CD4-positive, alpha-beta memory T cell (primary cell): Measurements from ENCODE around the gene ATP2C2. TPM values are rescaled to one million over a fixed set of nuclear protein-coding genes. Genes with fewer than 3 reads are reported as not detected.

Experiments
- CTCF ChIA-PET: fragments of 350-600 bp; sonication (Branson Sonifier 250); formaldehyde crosslinking; loops from one replicate; lab custom pipeline; 2021; ENCODE audit warnings: inconsistent platforms; ENCODE audit not compliant: partially characterized antibody; lab: Charles Lee
- POLR2A ChIA-PET: fragments of 350-600 bp; sonication (Branson Sonifier 250); formaldehyde crosslinking; loops from one replicate; lab custom pipeline; 2021; ENCODE audit not compliant: partially characterized antibody; lab: Charles Lee
- DNase-seq, 5 donors: peaks; one replicate each; pipeline versions ENCODE4 v3.0.0 to v3.0.0-alpha.2; 2020 to 2022; ENCODE audit warnings: mixed read lengths in 1 of 5
- H3K27ac ChIP-seq: one replicate; pipeline ENCODE4 v1.7.0; 2013; ENCODE audit warnings: low read depth, low read length
- H3K27me3 ChIP-seq: 2 replicates; pipeline ENCODE4 v1.7.0; 2013; ENCODE audit warnings: mild to moderate bottlenecking, low read length, moderate library complexity; ENCODE audit not compliant: insufficient read depth
- H3K36me3 ChIP-seq: 2 replicates; pipeline ENCODE4 v1.7.0; 2013; ENCODE audit warnings: mild to moderate bottlenecking, low read length, moderate library complexity; ENCODE audit not compliant: insufficient read depth
- H3K4me1 ChIP-seq: 2 replicates; pipeline ENCODE4 v1.7.0; 2013; ENCODE audit warnings: mild to moderate bottlenecking, low read length, moderate library complexity; ENCODE audit not compliant: insufficient read depth
- H3K4me3 ChIP-seq, 2 donors: one replicate each; pipeline ENCODE4 v1.7.0; 2013; ENCODE audit warnings: low read length in 2 of 2, mild to moderate bottlenecking in 1 of 2
- H3K9me3 ChIP-seq, 2 donors: one replicate each; pipeline ENCODE4 v1.7.0; 2013; ENCODE audit warnings: low read length in 2 of 2, control low read depth in 1 of 2; ENCODE audit not compliant: control insufficient read depth in 1 of 2
- H3K27ac Mint-ChIP-seq, 7 donors: one replicate each; pipeline ENCODE4 v1.8.0; 2020 to 2021; ENCODE audit warnings: mixed read lengths in 7 of 7, mild to moderate bottlenecking in 6 of 7, inconsistent platforms in 3 of 7, moderate library complexity in 3 of 7
- H3K27me3 Mint-ChIP-seq, 2 donors: one replicate each; pipeline ENCODE4 v1.8.0; 2020 to 2021; ENCODE audit warnings: mixed read lengths in 2 of 2
- H3K36me3 Mint-ChIP-seq, 2 donors: one replicate each; pipeline ENCODE4 v1.8.0; 2020 to 2021; ENCODE audit warnings: mixed read lengths in 2 of 2, inconsistent platforms in 1 of 2, mild to moderate bottlenecking in 1 of 2
- H3K4me1 Mint-ChIP-seq, 4 donors: one replicate each; pipeline ENCODE4 v1.8.0; 2020 to 2021; ENCODE audit warnings: mixed read lengths in 4 of 4, mild to moderate bottlenecking in 1 of 4
- H3K4me3 Mint-ChIP-seq, 8 donors: one replicate each; pipeline ENCODE4 v1.8.0; 2020 to 2021; ENCODE audit warnings: mixed read lengths in 8 of 8, mild to moderate bottlenecking in 7 of 8, moderate library complexity in 6 of 8, inconsistent platforms in 3 of 8
- H3K9me3 Mint-ChIP-seq, 8 donors: one replicate each; pipeline ENCODE4 v1.8.0; 2020 to 2021; ENCODE audit warnings: mixed read lengths in 8 of 8, mild to moderate bottlenecking in 5 of 8, inconsistent platforms in 3 of 8, moderate library complexity in 1 of 8
- intact Hi-C: fragments of 100-400 bp; cut with micrococcal nuclease; formaldehyde crosslinking; loops from one replicate; pipeline ENCODE4 v1.15.1; 2023
- polyA plus RNA-seq, 2 donors: library from polyadenylated mRNA; unstranded; fragments of 300-500 nt; fragmentation: Illumina TruSeq; gene quantifications; one replicate each; pipeline ENCODE4 v1.2.3, GENCODE V29; 2021
- total RNA-seq, 2 experiments: library from RNA; stranded (reverse); gene quantifications; one replicate each; pipeline ENCODE4 v1.2.3, GENCODE V29; 2021

The ATP2C2 gene
- total and polyA plus RNA-seq, 4 experiments from 2014 or later, result not detected

GRCh38 chr16:84407588-84408313, 39.4 kb downstream of the ATP2C2 start:
- no peaks in the 10 kb centered on the region for H3K36me3 Mint-ChIP-seq
- no peaks in the 10 kb centered on the region for H3K4me1 ChIP-seq
- H3K27ac ChIP-seq, result no peak overlapping the region
- H3K27me3 Mint-ChIP-seq, result peaks cover 26 to 34% of the 10 kb centered on the region in 2 donors
- H3K9me3 ChIP-seq, result no peaks in the 10 kb centered on the region
- no peaks in the 10 kb centered on the region for H3K27me3 ChIP-seq
- DNase-seq, result no peak
- no peak overlapping the region for H3K4me3 Mint-ChIP-seq
- peaks cover 0 to 2% (median 0%) of the 10 kb centered on the region in 4 donors for H3K4me1 Mint-ChIP-seq
- H3K27ac Mint-ChIP-seq, result no peak overlapping the region
- H3K9me3 Mint-ChIP-seq, result peaks cover 0 to 2% (median 0%) of the 10 kb centered on the region in 8 donors
- intact Hi-C loops, result no loop called here
- POLR2A ChIA-PET, result no interaction called here
- CTCF ChIA-PET, result no interaction called here
- H3K36me3 ChIP-seq, result no peaks in the 10 kb centered on the region
- H3K4me3 ChIP-seq, result no peak overlapping the region

- no peaks in the 10 kb centered on the region for H3K9me3 ChIP-seq
- intact Hi-C loops, result no loop called here
- no peaks in the 10 kb centered on the region for H3K36me3 ChIP-seq
- H3K4me3 ChIP-seq, result no peak overlapping the region
- no peak for DNase-seq
- peaks cover 0 to 2% (median 0%) of the 10 kb centered on the region in 8 donors for H3K9me3 Mint-ChIP-seq
- no peaks in the 10 kb centered on the region for H3K36me3 Mint-ChIP-seq
- no peak overlapping the region for H3K27ac ChIP-seq
- H3K4me3 Mint-ChIP-seq, result no peak overlapping the region
- peaks cover 0 to 2% (median 0%) of the 10 kb centered on the region in 4 donors for H3K4me1 Mint-ChIP-seq
- ChIA-PET CTCF (no interaction called here), POLR2A (no interaction called here)
- H3K27me3 Mint-ChIP-seq, result peaks cover 24 to 32% of the 10 kb centered on the region in 2 donors
- no peak overlapping the region for H3K27ac Mint-ChIP-seq
- no peaks in the 10 kb centered on the region for H3K4me1 ChIP-seq
- no peaks in the 10 kb centered on the region for H3K27me3 ChIP-seq
Measured at GRCh38 chr16:84408314-84408690, 40.0 kb downstream of the ATP2C2 start.

GRCh38 chr16:84408856-84409255, 40.5 kb downstream of the ATP2C2 start:
- CTCF ChIA-PET, result no interaction called here
- H3K27ac ChIP-seq, result no peak overlapping the region
- no peak for DNase-seq
- no peaks in the 10 kb centered on the region for H3K27me3 ChIP-seq
- Mint-ChIP-seq H3K27me3 (peaks cover 24 to 32% of the 10 kb centered on the region in 2 donors), H3K9me3 (peaks cover 0 to 2% (median 0%) of the 10 kb centered on the region in 8 donors), H3K4me1 (peaks cover 0 to 2% (median 0%) of the 10 kb centered on the region in 4 donors), H3K27ac (no peak overlapping the region), H3K4me3 (no peak overlapping the region), H3K36me3 (no peaks in the 10 kb centered on the region)
- intact Hi-C loops, result no loop called here
- H3K9me3 ChIP-seq, result no peaks in the 10 kb centered on the region
- H3K4me1 ChIP-seq, result no peaks in the 10 kb centered on the region
- H3K36me3 ChIP-seq, result no peaks in the 10 kb centered on the region
- H3K4me3 ChIP-seq, result no peak overlapping the region
- POLR2A ChIA-PET, result no interaction called here

GRCh38 chr16:84410361-84411138, 42.2 kb downstream of the ATP2C2 start:
- CTCF ChIA-PET, result interaction anchor here (1.0 kb wide), 1 partner anchor 134 kb away, joined by 3 read pairs; no protein-coding TSS in a partner anchor
- Histone ChIP-seq H3K4me3 (no peak overlapping the region), H3K4me1 (no peaks in the 10 kb centered on the region), H3K27ac (no peak overlapping the region), H3K9me3 (no peaks in the 10 kb centered on the region), H3K36me3 (no peaks in the 10 kb centered on the region), H3K27me3 (no peaks in the 10 kb centered on the region)
- intact Hi-C loops, result no loop called here
- H3K27ac Mint-ChIP-seq, result no peak overlapping the region
- POLR2A ChIA-PET, result no interaction called here
- no peaks in the 10 kb centered on the region for H3K36me3 Mint-ChIP-seq
- H3K9me3 Mint-ChIP-seq, result peaks cover 0 to 2% (median 0%) of the 10 kb centered on the region in 8 donors
- H3K27me3 Mint-ChIP-seq, result peaks cover 11 to 21% of the 10 kb centered on the region in 2 donors
- no peak for DNase-seq
- peaks cover 0 to 2% (median 0%) of the 10 kb centered on the region in 4 donors for H3K4me1 Mint-ChIP-seq
- H3K4me3 Mint-ChIP-seq, result no peak overlapping the region

DNA sequence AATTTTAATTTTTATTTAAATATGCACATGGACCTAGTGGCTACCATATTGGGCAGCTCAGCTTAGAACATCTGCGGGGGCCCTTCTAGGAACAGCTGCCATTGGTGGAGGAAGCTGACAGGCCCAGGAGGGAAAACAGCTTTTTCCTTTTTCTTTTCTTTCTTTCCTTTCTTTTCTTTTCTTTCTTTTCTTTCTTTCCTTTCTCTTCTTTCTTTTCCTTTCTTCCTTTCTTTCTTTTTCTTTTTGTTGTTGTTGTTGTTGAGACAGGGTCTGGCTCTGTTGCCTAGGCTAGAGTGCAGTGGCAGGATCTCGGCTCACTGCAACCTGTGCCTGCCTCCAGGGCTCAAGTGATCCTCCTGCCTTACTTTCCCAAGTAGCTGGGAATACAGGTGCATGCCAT, 43.4 kb downstream of the ATP2C2 start:
- H3K4me1 Mint-ChIP-seq, result peaks cover 0 to 2% (median 0%) of the 10 kb centered on the region in 4 donors
- no peaks in the 10 kb centered on the region for H3K36me3 ChIP-seq
- ChIA-PET POLR2A (no interaction called here), CTCF (no interaction called here)
- H3K4me3 Mint-ChIP-seq, result no peak overlapping the region
- no peak overlapping the region for H3K27ac ChIP-seq
- no peaks in the 10 kb centered on the region for H3K4me1 ChIP-seq
- no peaks in the 10 kb centered on the region for H3K36me3 Mint-ChIP-seq
- peaks cover 0 to 2% (median 0%) of the 10 kb centered on the region in 8 donors for H3K9me3 Mint-ChIP-seq
- no peaks in the 10 kb centered on the region for H3K9me3 ChIP-seq
- no peak overlapping the region for H3K4me3 ChIP-seq
- DNase-seq, result no peak
- no peaks in the 10 kb centered on the region for H3K27me3 ChIP-seq
- H3K27ac Mint-ChIP-seq, result peak overlapping the region in 1 of 7 donors; percentile 52
- H3K27me3 Mint-ChIP-seq, result peaks cover 13 to 14% of the 10 kb centered on the region in 2 donors
- intact Hi-C loops, result no loop called here

- ChIA-PET POLR2A (no interaction called here), CTCF (no interaction called here)
- H3K27ac Mint-ChIP-seq, result peak overlapping the region in 1 of 7 donors; percentile 33
Measured at GRCh38 chr16:84412262-84412661, 43.9 kb downstream of the ATP2C2 start.

DNA sequence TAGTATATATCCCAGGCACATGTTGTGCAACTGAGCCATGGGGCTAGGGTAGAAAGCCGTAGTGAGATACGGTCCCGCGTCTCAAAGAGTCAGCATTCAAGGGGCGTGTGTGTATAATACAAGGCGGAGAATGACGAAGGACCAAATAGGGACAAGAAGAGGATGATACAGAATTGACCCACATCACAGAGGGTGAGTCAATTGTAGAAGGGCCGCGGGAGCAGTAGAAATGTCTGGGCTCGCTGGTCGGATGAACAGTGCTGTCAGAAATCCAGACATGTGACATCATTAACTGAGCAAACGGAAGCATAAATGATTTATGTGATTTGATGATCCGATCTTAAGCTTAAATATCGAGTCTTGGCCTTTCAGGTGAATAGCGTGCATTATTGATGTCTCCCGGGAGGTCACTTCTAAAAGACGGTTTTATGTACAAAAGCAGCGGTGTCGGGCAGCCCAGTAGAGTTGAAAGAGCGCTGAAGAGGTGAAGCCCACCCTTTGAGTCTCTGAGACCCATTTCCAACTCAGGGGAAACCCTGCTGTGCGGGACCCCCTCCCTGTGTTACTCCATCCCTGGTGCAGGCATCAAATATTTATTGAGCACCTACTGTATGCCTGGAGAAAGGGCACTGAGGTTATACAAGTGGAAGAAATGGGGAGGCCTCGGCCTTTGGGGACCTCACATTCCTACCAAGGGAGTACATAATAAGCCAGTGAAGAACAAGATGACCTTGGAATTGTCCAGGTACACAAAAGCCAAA, 45.1 kb downstream of the ATP2C2 start:
- no peaks in the 10 kb centered on the region for H3K36me3 Mint-ChIP-seq
- H3K4me1 ChIP-seq, result no peaks in the 10 kb centered on the region
- intact Hi-C loops, result no loop called here
- H3K27me3 ChIP-seq, result no peaks in the 10 kb centered on the region
- CTCF ChIA-PET, result no interaction called here
- no peak overlapping the region for H3K27ac ChIP-seq
- POLR2A ChIA-PET, result no interaction called here
- peaks cover 0 to 2% (median 0%) of the 10 kb centered on the region in 8 donors for H3K9me3 Mint-ChIP-seq
- no peak overlapping the region for H3K4me3 ChIP-seq
- no peak for DNase-seq
- no peaks in the 10 kb centered on the region for H3K36me3 ChIP-seq
- H3K9me3 ChIP-seq, result no peaks in the 10 kb centered on the region
- no peak overlapping the region for H3K27ac Mint-ChIP-seq
- no peak overlapping the region for H3K4me3 Mint-ChIP-seq
- H3K27me3 Mint-ChIP-seq, result peaks cover 3 to 8% of the 10 kb centered on the region in 2 donors
- peaks cover 0 to 2% (median 0%) of the 10 kb centered on the region in 4 donors for H3K4me1 Mint-ChIP-seq

More at GRCh38 chr16:84412262-84412661, 43.9 kb downstream of the ATP2C2 start:
- H3K9me3 ChIP-seq, result no peaks in the 10 kb centered on the region
- H3K4me1 Mint-ChIP-seq, result peaks cover 0 to 2% (median 0%) of the 10 kb centered on the region in 4 donors
- H3K27me3 ChIP-seq, result no peaks in the 10 kb centered on the region
- peaks cover 9 to 11% of the 10 kb centered on the region in 2 donors for H3K27me3 Mint-ChIP-seq
- H3K36me3 ChIP-seq, result no peaks in the 10 kb centered on the region
- H3K27ac ChIP-seq, result no peak overlapping the region
- no peaks in the 10 kb centered on the region for H3K36me3 Mint-ChIP-seq
- intact Hi-C loops, result no loop called here
- DNase-seq, result no peak
- no peak overlapping the region for H3K4me3 Mint-ChIP-seq
- no peaks in the 10 kb centered on the region for H3K4me1 ChIP-seq
- peaks cover 0 to 2% (median 0%) of the 10 kb centered on the region in 8 donors for H3K9me3 Mint-ChIP-seq
- H3K4me3 ChIP-seq, result no peak overlapping the region
